GM12892 (cell line): ENCODE data around the gene FLII. TPM values are rescaled to one million over a fixed set of nuclear protein-coding genes. Genes with fewer than 3 reads are reported as not detected.
"Not testable (repeated sequence)": the region's sequence is repeated elsewhere in the genome, so short reads cannot be mapped to it uniquely, and the experiment has no call there.

Experiments used
- DNase-seq: peaks from one replicate; pipeline ENCODE4 v3.0.0; 2011; ENCODE audit not compliant: insufficient read length
- FAIRE-seq: peaks from 2 replicates; lab custom pipeline; 2011; peaks lifted over from hg19 to GRCh38; lab: Jason Lieb, UNC
- POLR2A ChIP-seq: IDR thresholded peaks from 2 replicates; pipeline ENCODE4 v1.6.1; 2011; ENCODE audit warnings: low read depth, low read length, control low read depth
- POLR2AphosphoS5 ChIP-seq: IDR thresholded peaks from 2 replicates; pipeline ENCODE4 v1.6.1; 2011; ENCODE audit warnings: low read depth, low read length, control low read depth
- TAF1 ChIP-seq: IDR thresholded peaks from 2 replicates; pipeline ENCODE4 v1.6.1; 2011; ENCODE audit warnings: low read depth, mild to moderate bottlenecking, control low read depth, low read length, borderline replicate concordance
- polyA plus RNA-seq: library from polyadenylated mRNA; unstranded; fragments of >200 nt; gene quantifications from one replicate; pipeline ENCODE4 v1.2.1, GENCODE V29; 2012; ENCODE audit warnings: missing spikeins, inconsistent platforms; ENCODE audit not compliant: missing spikeins

Gene FLII
- polyA plus RNA-seq, result 76.8 TPM

GRCh38 chr17:18258356-18259038, at the start of gene FLII:
TSS of gene FLII (minus strand) at chr17:18258738. CDS start at chr17:18258690, 48 bp downstream.
- TF ChIP-seq POLR2A (peak; percentile 49; the same call in 1 of the 2 replicates), POLR2AphosphoS5 (no peak), TAF1 (0 out of 2 replicates have a peak, but pooled peaks have one; percentile 12)
- FAIRE-seq, result peak; percentile 94
- peak; percentile 68 for DNase-seq

GRCh38 chr17:18303206-18303605, 44.7 kb upstream of the FLII start:
- not testable (repeated sequence) for FAIRE-seq

DNA sequence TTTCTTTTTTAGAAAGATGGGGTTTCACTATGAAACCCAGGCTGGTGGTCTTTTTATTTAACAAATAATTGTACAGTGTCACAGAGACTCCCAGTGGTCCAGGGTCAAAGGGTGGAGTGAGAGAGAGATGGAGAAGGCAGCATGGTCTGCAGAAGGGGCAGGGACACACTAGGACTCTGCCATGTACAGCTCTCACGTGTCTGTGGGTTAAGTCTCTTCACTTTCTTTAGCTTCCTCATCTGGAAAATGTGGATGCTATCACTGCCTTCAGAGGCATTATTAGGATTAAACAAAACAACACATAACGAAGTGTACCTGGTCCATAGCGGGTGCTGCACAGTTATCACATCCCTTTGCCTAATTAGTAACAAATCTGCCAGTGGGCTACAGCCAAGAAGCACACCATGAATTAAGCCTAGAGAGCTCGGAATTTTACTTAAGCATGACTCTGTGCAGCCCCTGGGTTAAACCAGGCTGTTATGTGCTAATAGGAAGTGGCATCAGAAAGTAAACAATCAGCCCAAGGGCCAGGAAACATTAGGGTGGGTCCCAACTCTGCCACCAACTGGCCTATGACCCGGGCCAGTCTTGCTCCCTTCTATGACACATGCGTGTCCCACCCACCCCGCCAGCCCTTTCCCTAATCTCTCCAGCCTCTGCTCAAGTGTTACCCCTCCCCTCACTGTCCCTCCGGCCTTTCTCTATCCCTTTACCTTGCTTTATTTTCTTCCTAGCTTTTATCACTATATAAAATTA, 42.4 kb upstream of the FLII start:
- TF ChIP-seq TAF1, result no peak
- no peak for TF ChIP-seq POLR2A
- TF ChIP-seq POLR2AphosphoS5, result no peak
- DNase-seq (no peak), FAIRE-seq (no peak)

More at GRCh38 chr17:18303206-18303605, 44.7 kb upstream of the FLII start:
- DNase-seq, result not testable (repeated sequence)

DNA sequence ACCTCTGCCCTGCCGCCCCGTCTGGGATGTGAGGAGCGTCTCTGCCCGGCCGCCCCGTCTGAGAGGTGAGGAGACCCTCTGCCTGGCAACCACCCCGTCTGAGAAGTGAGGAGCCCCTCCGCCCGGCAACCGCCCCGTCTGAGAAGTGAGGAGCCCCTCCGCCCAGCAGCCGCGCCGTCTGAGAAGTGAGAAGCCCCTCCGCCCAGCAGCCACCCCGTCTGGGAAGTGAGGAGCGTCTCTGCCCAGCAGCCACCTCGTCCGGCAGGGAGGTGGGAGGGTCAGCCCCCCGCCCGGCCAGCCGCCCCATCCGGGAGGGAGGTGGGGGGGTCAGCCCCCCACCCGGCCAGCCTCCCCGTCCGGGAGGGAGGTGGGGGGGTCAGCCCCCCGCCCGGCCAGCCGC, 39.5 kb upstream of the FLII start:
- DNase-seq, FAIRE-seq: not testable (repeated sequence)

DNA sequence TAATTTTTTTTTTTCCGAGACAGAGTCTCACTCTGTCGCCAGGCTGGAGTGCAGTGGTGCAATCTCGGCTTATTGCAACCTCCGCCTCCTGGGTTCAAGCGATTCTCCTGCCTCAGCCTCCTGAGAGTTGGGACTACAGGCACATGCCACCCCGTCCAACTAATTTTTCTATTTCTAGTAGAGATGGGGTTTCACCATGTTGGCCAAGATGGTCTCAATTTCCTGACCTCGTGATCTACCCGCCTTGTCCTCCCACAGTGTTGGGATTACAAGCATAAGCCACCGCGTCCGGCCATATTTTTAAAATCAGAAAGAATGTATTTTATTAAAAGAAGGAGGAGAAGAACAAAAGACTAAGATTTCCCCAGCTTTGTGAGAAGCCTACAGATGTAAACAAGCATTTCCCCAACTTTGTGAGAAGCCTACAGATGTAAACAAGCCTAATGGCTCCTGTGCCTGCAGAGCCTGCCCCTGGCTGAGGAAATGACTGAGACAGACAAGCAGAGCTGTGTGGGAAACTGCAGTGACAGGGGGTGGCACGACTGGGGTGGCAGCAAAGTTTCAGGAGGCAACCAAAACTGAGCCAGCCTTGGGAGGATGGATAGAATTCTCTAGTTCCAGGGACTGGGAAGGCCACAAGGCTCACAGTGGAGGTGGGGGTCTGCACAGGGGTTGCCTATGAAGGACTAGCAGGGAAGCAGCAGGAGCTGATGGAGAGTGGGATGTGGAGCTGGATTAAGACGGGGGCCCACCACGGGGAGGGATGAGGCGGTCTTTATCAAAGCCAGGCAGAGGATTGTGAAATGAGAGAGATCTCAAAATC, 33.4 kb upstream of the FLII start:
- TF ChIP-seq POLR2AphosphoS5 (no peak), POLR2A (no peak), TAF1 (no peak)
- FAIRE-seq, result no peak
- DNase-seq, result no peak

GRCh38 chr17:18285296-18285695, 26.8 kb upstream of the FLII start:
- no peak for TF ChIP-seq POLR2A
- no peak for TF ChIP-seq TAF1
- TF ChIP-seq POLR2AphosphoS5, result no peak
- DNase-seq, result no peak
- FAIRE-seq, result no peak

DNA sequence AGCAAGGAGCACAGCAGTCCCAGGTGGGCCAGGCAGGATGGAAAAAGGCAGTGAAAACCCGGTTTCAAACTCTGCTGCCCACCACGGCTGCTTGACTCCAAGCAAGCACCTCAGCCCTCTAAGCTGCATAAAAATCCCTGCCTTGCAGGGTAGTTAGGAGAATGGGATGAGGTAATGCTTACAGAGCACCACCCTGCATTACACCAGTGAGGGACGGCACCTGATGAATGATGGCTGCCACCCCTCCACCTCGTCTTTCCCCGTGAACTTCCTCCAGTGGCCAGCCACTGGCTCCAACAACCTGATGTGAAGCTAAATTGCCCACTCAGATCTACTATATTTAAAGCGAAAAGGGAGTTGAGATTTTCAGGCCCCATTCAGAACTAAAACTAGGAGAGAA, 23.2 kb upstream of the FLII start:
- DNase-seq, result no peak
- no peak for FAIRE-seq
- TF ChIP-seq POLR2A (no peak), POLR2AphosphoS5 (no peak), TAF1 (no peak)

- TF ChIP-seq TAF1, result no peak
- no peak for TF ChIP-seq POLR2AphosphoS5
- TF ChIP-seq POLR2A, result no peak
- FAIRE-seq, result no peak
- DNase-seq, result no peak
Observed at GRCh38 chr17:18280766-18281371, 22.3 kb upstream of the FLII start.

DNA sequence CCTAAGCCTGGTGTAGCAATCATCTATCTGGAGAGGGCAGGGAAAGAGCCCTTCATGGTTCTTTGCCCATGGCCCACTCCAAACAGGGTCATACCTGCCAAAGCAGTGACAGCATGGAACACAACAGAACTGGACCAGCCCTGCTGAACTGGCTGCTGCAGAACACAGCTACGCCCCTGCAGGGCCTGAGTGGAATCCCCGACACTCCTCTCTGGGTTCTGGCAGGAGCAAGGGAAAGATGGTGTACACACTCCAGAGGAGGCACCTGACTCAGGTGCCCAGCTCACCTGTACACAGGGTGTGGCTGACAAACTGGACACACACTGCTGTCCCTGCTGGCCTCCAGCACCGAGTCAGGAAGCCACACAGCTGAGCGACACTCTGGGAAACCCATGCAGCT, 21.7 kb upstream of the FLII start:
- FAIRE-seq, result no peak
- no peak for DNase-seq
- TF ChIP-seq POLR2AphosphoS5 (no peak), TAF1 (no peak), POLR2A (no peak)

- no peak for DNase-seq
- TF ChIP-seq POLR2A, result no peak
- TF ChIP-seq TAF1, result no peak
- no peak for TF ChIP-seq POLR2AphosphoS5
- no peak for FAIRE-seq
Observed at GRCh38 chr17:18278867-18279266, 20.3 kb upstream of the FLII start.

GRCh38 chr17:18277076-18277475, 18.5 kb upstream of the FLII start:
- FAIRE-seq (no peak), DNase-seq (no peak)
- TF ChIP-seq POLR2A (no peak), TAF1 (no peak), POLR2AphosphoS5 (no peak)
